ENCODE results near the gene GCNT3. TPM values are rescaled to one million over a fixed set of nuclear protein-coding genes. Genes with fewer than 3 reads are reported as not detected.

Gene GCNT3
- total RNA-seq = not detected

DNA sequence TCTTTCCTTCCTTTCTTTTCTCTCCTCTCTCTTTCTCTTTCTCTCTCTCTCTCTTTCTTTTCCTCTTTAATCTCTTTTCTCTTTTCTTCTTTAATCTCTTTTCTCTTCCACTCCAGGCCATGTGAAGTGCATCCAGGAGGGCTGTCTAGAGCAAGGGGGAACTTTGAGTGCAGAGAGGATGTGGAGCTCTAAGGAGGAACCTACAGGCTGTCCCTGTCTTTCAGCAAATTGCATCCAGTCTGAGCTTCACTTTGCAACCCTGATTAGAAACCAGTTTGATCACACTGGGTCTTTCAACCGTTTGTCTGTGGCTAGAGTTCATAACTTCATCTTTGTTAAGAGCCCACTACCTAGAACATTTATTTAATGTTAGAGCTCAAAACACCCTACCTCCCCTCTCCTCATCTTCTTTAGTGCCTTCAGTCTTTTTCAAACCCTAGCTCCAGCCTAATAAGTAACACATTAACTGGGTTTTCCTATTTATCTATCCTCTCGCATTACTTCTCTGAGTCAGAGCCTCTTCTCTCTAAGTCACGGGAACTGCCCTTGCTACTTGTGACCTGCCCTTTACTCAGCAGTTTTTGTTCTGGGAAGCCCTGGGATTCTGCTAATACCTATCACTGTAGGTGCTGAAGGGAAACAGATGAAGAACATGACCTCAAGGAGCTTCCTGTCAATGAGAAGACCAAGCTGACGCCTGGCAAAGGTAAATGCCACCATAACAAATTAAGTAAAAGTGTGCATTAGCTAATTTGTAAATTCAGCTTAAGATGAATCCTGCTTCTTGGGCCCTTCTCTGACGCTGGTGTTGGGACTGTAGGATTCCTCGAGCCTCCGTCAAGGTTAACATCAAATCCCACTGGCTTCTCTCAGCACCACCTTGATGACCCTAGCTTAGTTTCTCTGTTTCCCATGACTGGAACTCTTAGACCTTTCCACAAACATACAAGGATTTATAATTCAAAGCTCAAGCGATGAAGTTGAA is at the start of gene GCNT3:
TSS of gene GCNT3 (plus strand) at position 508 of the 985 bp plus-strand sequence. CDS start 6,456 bp downstream, outside the sequence.
- H3K36me3 ChIP-seq (ENCODE audit: control insufficient read depth in 3 of 3, insufficient read depth in 3 of 3, low read length in 3 of 3) = no peaks in the 10 kb centered on the region
- H3K9me3 ChIP-seq (ENCODE audit: control insufficient read depth in 3 of 3, low read length in 3 of 3) = no peaks in the 10 kb centered on the region
- no peaks in the 10 kb centered on the region for H3K4me1 ChIP-seq (ENCODE audit: control insufficient read depth in 3 of 3, insufficient read depth in 3 of 3, low read length in 3 of 3)
- H3K27me3 ChIP-seq (ENCODE audit: control insufficient read depth in 3 of 3, insufficient read depth in 3 of 3, low read length in 3 of 3) = peaks cover 0 to 6% (median 0%) of the 10 kb centered on the region in 3 donors
- H3K9ac ChIP-seq (ENCODE audit: low read depth in 1 of 3, low read length in 3 of 3) = no peak within 1 kb of the TSS
- H3K27ac ChIP-seq (ENCODE audit: low read depth, low read length) = no peak within 1 kb of the TSS
- no peak within 1 kb of the TSS for H3K4me3 ChIP-seq (ENCODE audit: low read length in 3 of 3)

- Histone ChIP-seq H3K4me3 (ENCODE audit: low read length in 3 of 3) (no peak overlapping the region), H3K9me3 (ENCODE audit: control insufficient read depth in 3 of 3, low read length in 3 of 3) (peaks cover 0 to 4% (median 0%) of the 10 kb centered on the region in 3 donors), H3K4me1 (ENCODE audit: control insufficient read depth in 3 of 3, insufficient read depth in 3 of 3, low read length in 3 of 3) (no peaks in the 10 kb centered on the region)
Observed at GRCh38 chr15:59562448-59563186, 49.0 kb upstream of the GCNT3 start.

GRCh38 chr15:59565299-59565698 is 46.3 kb upstream of the GCNT3 start:
- no peaks in the 10 kb centered on the region for H3K36me3 ChIP-seq (ENCODE audit: control insufficient read depth in 3 of 3, insufficient read depth in 3 of 3, low read length in 3 of 3)
- H3K4me1 ChIP-seq (ENCODE audit: control insufficient read depth in 3 of 3, insufficient read depth in 3 of 3, low read length in 3 of 3) = no peaks in the 10 kb centered on the region
- H3K4me3 ChIP-seq (ENCODE audit: low read length in 3 of 3) = no peak overlapping the region
- H3K9me3 ChIP-seq (ENCODE audit: control insufficient read depth in 3 of 3, low read length in 3 of 3) = peaks cover 0 to 4% (median 0%) of the 10 kb centered on the region in 3 donors
- H3K9ac ChIP-seq (ENCODE audit: low read depth in 1 of 3, low read length in 3 of 3) = no peak overlapping the region
- H3K27me3 ChIP-seq (ENCODE audit: control insufficient read depth in 3 of 3, insufficient read depth in 3 of 3, low read length in 3 of 3) = no peaks in the 10 kb centered on the region
- H3K27ac ChIP-seq (ENCODE audit: low read depth, low read length) = no peak overlapping the region

More at GRCh38 chr15:59562448-59563186, 49.0 kb upstream of the GCNT3 start:
- Histone ChIP-seq H3K36me3 (ENCODE audit: control insufficient read depth in 3 of 3, insufficient read depth in 3 of 3, low read length in 3 of 3) (no peaks in the 10 kb centered on the region), H3K9ac (ENCODE audit: low read depth in 1 of 3, low read length in 3 of 3) (no peak overlapping the region), H3K27ac (ENCODE audit: low read depth, low read length) (no peak overlapping the region), H3K27me3 (ENCODE audit: control insufficient read depth in 3 of 3, insufficient read depth in 3 of 3, low read length in 3 of 3) (no peaks in the 10 kb centered on the region)

DNA sequence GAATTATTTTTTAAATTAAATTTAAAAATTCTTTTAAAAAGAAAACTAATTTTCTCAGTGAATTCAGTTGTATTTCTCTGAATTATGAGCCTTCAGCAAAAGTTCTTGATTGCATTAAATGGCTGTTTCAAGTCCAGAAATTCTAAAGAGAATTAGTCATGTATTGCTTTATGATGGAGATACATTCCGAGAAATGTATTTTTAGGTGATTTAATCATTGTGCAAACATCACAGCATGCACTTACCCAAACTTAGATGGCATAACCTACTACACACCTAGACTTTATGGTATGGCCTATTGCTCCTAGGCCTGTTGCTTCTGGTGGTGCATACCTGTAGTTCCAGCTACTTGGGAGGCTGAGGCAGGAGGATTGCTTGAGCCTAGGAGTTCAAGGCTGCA is 44.3 kb upstream of the GCNT3 start:
- Histone ChIP-seq H3K9me3 (ENCODE audit: control insufficient read depth in 3 of 3, low read length in 3 of 3) (peaks cover 0 to 4% (median 0%) of the 10 kb centered on the region in 3 donors), H3K4me3 (ENCODE audit: low read length in 3 of 3) (no peak overlapping the region), H3K9ac (ENCODE audit: low read depth in 1 of 3, low read length in 3 of 3) (no peak overlapping the region), H3K27ac (ENCODE audit: low read depth, low read length) (no peak overlapping the region), H3K36me3 (ENCODE audit: control insufficient read depth in 3 of 3, insufficient read depth in 3 of 3, low read length in 3 of 3) (no peaks in the 10 kb centered on the region), H3K4me1 (ENCODE audit: control insufficient read depth in 3 of 3, insufficient read depth in 3 of 3, low read length in 3 of 3) (no peaks in the 10 kb centered on the region), H3K27me3 (ENCODE audit: control insufficient read depth in 3 of 3, insufficient read depth in 3 of 3, low read length in 3 of 3) (no peaks in the 10 kb centered on the region)

DNA sequence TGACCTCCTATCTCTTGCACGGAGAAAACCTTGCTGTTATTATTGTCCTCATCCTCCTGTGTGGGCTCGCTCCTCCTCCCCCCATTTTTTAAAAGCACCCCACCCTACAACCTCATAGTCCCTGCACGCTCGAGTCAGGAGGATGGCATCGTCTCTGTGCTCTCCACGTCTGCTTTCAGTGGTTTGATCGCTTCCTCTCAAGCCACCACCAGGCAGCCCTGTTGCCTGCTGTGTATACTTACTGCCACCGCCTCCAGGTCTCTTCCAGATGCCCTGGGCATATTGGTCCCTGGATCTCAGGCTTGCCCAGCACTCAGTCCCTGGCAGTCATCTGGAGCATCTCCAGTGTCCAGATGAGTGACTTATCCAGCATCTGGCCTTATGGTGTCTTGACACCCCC is 42.1 kb upstream of the GCNT3 start:
- Histone ChIP-seq H3K9ac (ENCODE audit: low read depth in 1 of 3, low read length in 3 of 3) (no peak overlapping the region), H3K27ac (ENCODE audit: low read depth, low read length) (no peak overlapping the region), H3K4me3 (ENCODE audit: low read length in 3 of 3) (no peak overlapping the region), H3K9me3 (ENCODE audit: control insufficient read depth in 3 of 3, low read length in 3 of 3) (peaks cover 0 to 4% (median 0%) of the 10 kb centered on the region in 3 donors), H3K27me3 (ENCODE audit: control insufficient read depth in 3 of 3, insufficient read depth in 3 of 3, low read length in 3 of 3) (no peaks in the 10 kb centered on the region), H3K36me3 (ENCODE audit: control insufficient read depth in 3 of 3, insufficient read depth in 3 of 3, low read length in 3 of 3) (no peaks in the 10 kb centered on the region), H3K4me1 (ENCODE audit: control insufficient read depth in 3 of 3, insufficient read depth in 3 of 3, low read length in 3 of 3) (no peaks in the 10 kb centered on the region)

- no peaks in the 10 kb centered on the region for H3K36me3 ChIP-seq (ENCODE audit: control insufficient read depth in 3 of 3, insufficient read depth in 3 of 3, low read length in 3 of 3)
- H3K4me3 ChIP-seq (ENCODE audit: low read length in 3 of 3) = no peak overlapping the region
- H3K9me3 ChIP-seq (ENCODE audit: control insufficient read depth in 3 of 3, low read length in 3 of 3) = peaks cover 0 to 4% (median 0%) of the 10 kb centered on the region in 3 donors
- H3K27me3 ChIP-seq (ENCODE audit: control insufficient read depth in 3 of 3, insufficient read depth in 3 of 3, low read length in 3 of 3) = no peaks in the 10 kb centered on the region
- H3K9ac ChIP-seq (ENCODE audit: low read depth in 1 of 3, low read length in 3 of 3) = no peak overlapping the region
- H3K27ac ChIP-seq (ENCODE audit: low read depth, low read length) = no peak overlapping the region
- no peaks in the 10 kb centered on the region for H3K4me1 ChIP-seq (ENCODE audit: control insufficient read depth in 3 of 3, insufficient read depth in 3 of 3, low read length in 3 of 3)
Observed at GRCh38 chr15:59570315-59570714, 41.3 kb upstream of the GCNT3 start.

DNA sequence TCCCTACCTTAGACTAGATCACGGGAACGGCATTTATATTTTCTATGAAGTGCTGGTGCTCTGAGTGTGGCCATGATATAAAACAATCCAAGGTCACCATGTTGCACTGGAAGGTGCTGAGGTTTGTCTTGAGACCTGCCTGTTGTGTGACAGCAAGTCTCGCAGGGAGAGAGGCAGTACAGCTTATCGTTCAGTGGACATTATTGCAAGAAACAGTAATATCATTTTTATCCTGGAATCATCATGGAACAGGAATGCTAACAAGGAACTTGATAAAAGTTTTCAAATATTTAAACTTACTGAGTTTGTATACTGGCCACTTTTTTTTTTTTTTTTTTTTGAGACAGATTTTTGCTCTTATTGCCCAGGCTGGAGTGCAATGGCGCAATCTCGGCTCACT is 40.0 kb upstream of the GCNT3 start:
- Histone ChIP-seq H3K27ac (ENCODE audit: low read depth, low read length) (no peak overlapping the region), H3K9me3 (ENCODE audit: control insufficient read depth in 3 of 3, low read length in 3 of 3) (no peaks in the 10 kb centered on the region), H3K9ac (ENCODE audit: low read depth in 1 of 3, low read length in 3 of 3) (no peak overlapping the region), H3K4me3 (ENCODE audit: low read length in 3 of 3) (no peak overlapping the region), H3K36me3 (ENCODE audit: control insufficient read depth in 3 of 3, insufficient read depth in 3 of 3, low read length in 3 of 3) (no peaks in the 10 kb centered on the region), H3K4me1 (ENCODE audit: control insufficient read depth in 3 of 3, insufficient read depth in 3 of 3, low read length in 3 of 3) (no peaks in the 10 kb centered on the region), H3K27me3 (ENCODE audit: control insufficient read depth in 3 of 3, insufficient read depth in 3 of 3, low read length in 3 of 3) (no peaks in the 10 kb centered on the region)

DNA sequence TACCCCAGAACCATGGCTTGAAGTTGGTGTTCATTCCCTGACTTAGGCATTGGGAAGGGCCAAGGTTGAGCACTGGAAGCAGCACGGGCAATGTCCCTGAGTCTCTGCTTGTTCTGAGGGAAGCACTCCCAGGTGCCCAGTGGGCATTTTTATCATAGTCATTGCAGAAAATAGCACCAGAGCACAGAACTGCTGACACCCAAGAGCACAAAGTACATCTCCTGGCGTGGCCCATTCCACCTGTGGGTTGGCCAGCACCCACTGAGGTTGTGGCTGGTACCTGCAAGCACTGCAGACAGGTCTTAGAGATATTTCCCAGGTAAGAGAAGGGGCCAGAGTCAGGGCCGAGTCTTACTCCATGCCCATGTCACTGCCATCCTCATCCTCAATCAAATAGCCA is 28.5 kb upstream of the GCNT3 start:
- Histone ChIP-seq H3K27ac (ENCODE audit: low read depth, low read length) (no peak overlapping the region), H3K9me3 (ENCODE audit: control insufficient read depth in 3 of 3, low read length in 3 of 3) (no peaks in the 10 kb centered on the region), H3K9ac (ENCODE audit: low read depth in 1 of 3, low read length in 3 of 3) (no peak overlapping the region), H3K36me3 (ENCODE audit: control insufficient read depth in 3 of 3, insufficient read depth in 3 of 3, low read length in 3 of 3) (no peaks in the 10 kb centered on the region), H3K4me3 (ENCODE audit: low read length in 3 of 3) (no peak overlapping the region), H3K4me1 (ENCODE audit: control insufficient read depth in 3 of 3, insufficient read depth in 3 of 3, low read length in 3 of 3) (no peaks in the 10 kb centered on the region), H3K27me3 (ENCODE audit: control insufficient read depth in 3 of 3, insufficient read depth in 3 of 3, low read length in 3 of 3) (no peaks in the 10 kb centered on the region)

- H3K27me3 ChIP-seq (ENCODE audit: control insufficient read depth in 3 of 3, insufficient read depth in 3 of 3, low read length in 3 of 3) = peaks cover 0 to 4% (median 0%) of the 10 kb centered on the region in 3 donors
- no peak overlapping the region for H3K9ac ChIP-seq (ENCODE audit: low read depth in 1 of 3, low read length in 3 of 3)
- no peak overlapping the region for H3K27ac ChIP-seq (ENCODE audit: low read depth, low read length)
- H3K9me3 ChIP-seq (ENCODE audit: control insufficient read depth in 3 of 3, low read length in 3 of 3) = no peaks in the 10 kb centered on the region
- H3K36me3 ChIP-seq (ENCODE audit: control insufficient read depth in 3 of 3, insufficient read depth in 3 of 3, low read length in 3 of 3) = no peaks in the 10 kb centered on the region
- H3K4me3 ChIP-seq (ENCODE audit: low read length in 3 of 3) = no peak overlapping the region
- no peaks in the 10 kb centered on the region for H3K4me1 ChIP-seq (ENCODE audit: control insufficient read depth in 3 of 3, insufficient read depth in 3 of 3, low read length in 3 of 3)
Observed at GRCh38 chr15:59587085-59587826, 24.3 kb upstream of the GCNT3 start.

Measured in skeletal muscle tissue (tissue), 4 donors.